HepG2 (cell line): Measurements from ENCODE around the gene SLC2A6. TPM values are rescaled to one million over a fixed set of nuclear protein-coding genes. Genes with fewer than 3 reads are reported as not detected.

ENCODE experiments used
- CREB1 ChIP-seq, 2 experiments: fragments of 450-650 bp in 1 of 2; IDR thresholded peaks; 2 replicates each; pipeline ENCODE4 v1.6.1; 2016 to 2017; ENCODE audit warnings: control low read depth in 1 of 2, mild to moderate bottlenecking in 1 of 2, missing compliant biosample characterization in 1 of 2, missing genetic modification characterization in 1 of 2
- ETV5 ChIP-seq: IDR thresholded peaks from 2 replicates; pipeline ENCODE4 v1.6.1; 2018; ENCODE audit warnings: missing biosample characterization, missing genetic modification reagents, inconsistent platforms, borderline replicate concordance
- GTF2F1 ChIP-seq: fragments of 150-350 bp; IDR thresholded peaks from 2 replicates; pipeline ENCODE4 v1.6.1; 2014; ENCODE audit warnings: low read length
- POLR2G ChIP-seq: fragments of 200-400 bp; formaldehyde crosslinking; IDR thresholded peaks from 2 replicates; pipeline ENCODE4 v1.6.1; 2018; ENCODE audit warnings: mild to moderate bottlenecking, low read depth, low read length, moderate library complexity
- RAD21 ChIP-seq: fragments of 450-650 bp; formaldehyde crosslinking; IDR thresholded peaks from 2 replicates; pipeline ENCODE4 v1.5.0; 2020; ENCODE audit warnings: mild to moderate bottlenecking
- RORA ChIP-seq: sonication (generic); formaldehyde crosslinking; IDR thresholded peaks from 2 replicates; pipeline ENCODE4 v1.5.0; 2020; ENCODE audit warnings: mild to moderate bottlenecking, missing genetic modification reagents, moderate library complexity
- SMAD3 ChIP-seq: sonication (generic); formaldehyde crosslinking; IDR thresholded peaks from 2 replicates; pipeline ENCODE4 v1.4.0; 2020; ENCODE audit warnings: missing genetic modification reagents
- SP2 ChIP-seq: sonication (generic); formaldehyde crosslinking; IDR thresholded peaks from 2 replicates; pipeline ENCODE4 v1.5.1; 2020; ENCODE audit warnings: mild to moderate bottlenecking, missing genetic modification reagents
- STAT5B ChIP-seq: sonication (generic); formaldehyde crosslinking; IDR thresholded peaks from 2 replicates; pipeline ENCODE4 v1.4.0; 2020; ENCODE audit warnings: missing genetic modification reagents
- TBP ChIP-seq: sonication (generic); formaldehyde crosslinking; IDR thresholded peaks from 2 replicates; pipeline ENCODE4 v1.5.0; 2020; ENCODE audit warnings: missing genetic modification reagents
- TEF ChIP-seq: sonication (generic); formaldehyde crosslinking; IDR thresholded peaks from 2 replicates; pipeline ENCODE4 v1.5.0; 2020; ENCODE audit warnings: missing genetic modification reagents
- YY1 ChIP-seq: IDR thresholded peaks from 2 replicates; pipeline ENCODE4 v1.6.1; 2011; ENCODE audit warnings: low read length, low read depth, moderate library complexity, mild to moderate bottlenecking; ENCODE audit not compliant: insufficient read depth, insufficient replicate concordance
- ZFP90 ChIP-seq: sonication (generic); formaldehyde crosslinking; IDR thresholded peaks from 2 replicates; pipeline ENCODE4 v1.8.0; 2022; ENCODE audit warnings: missing genetic modification reagents, mild to moderate bottlenecking, inconsistent platforms, borderline replicate concordance
- ZNF143 ChIP-seq: sonication (generic); formaldehyde crosslinking; IDR thresholded peaks from 2 replicates; pipeline ENCODE4 v1.4.0; 2020; ENCODE audit warnings: missing genetic modification reagents
- ZNF207 ChIP-seq: fragments of 450-650 bp; IDR thresholded peaks from 2 replicates; pipeline ENCODE4 v1.6.1; 2016; ENCODE audit warnings: antibody characterized with exemption, borderline replicate concordance
- ZNF329 ChIP-seq: sonication (generic); formaldehyde crosslinking; IDR thresholded peaks from 2 replicates; pipeline ENCODE4 v1.9.0; 2021; ENCODE audit warnings: low read depth, mild to moderate bottlenecking, missing genetic modification reagents
- ZNF468 ChIP-seq: sonication (generic); formaldehyde crosslinking; IDR thresholded peaks from 2 replicates; pipeline ENCODE4 v1.8.0; 2022; ENCODE audit warnings: mild to moderate bottlenecking, moderate library complexity, missing genetic modification reagents
- ZNF563 ChIP-seq: sonication (generic); formaldehyde crosslinking; IDR thresholded peaks from 2 replicates; pipeline ENCODE4 v1.8.0; 2022; ENCODE audit warnings: mild to moderate bottlenecking, moderate library complexity, missing genetic modification reagents
- ZNF773 ChIP-seq: sonication (generic); formaldehyde crosslinking; IDR thresholded peaks from 2 replicates; pipeline ENCODE4 v1.4.0; 2020; ENCODE audit warnings: missing genetic modification reagents, borderline replicate concordance
- ZNF784 ChIP-seq: sonication (generic); formaldehyde crosslinking; IDR thresholded peaks from 2 replicates; pipeline ENCODE4 v1.5.1; 2020; ENCODE audit warnings: missing genetic modification reagents, mild to moderate bottlenecking, borderline replicate concordance
- polyA plus RNA-seq, 8 experiments: library from polyadenylated mRNA; depleted of rRNA in 3 of 8; stranded (reverse) in 7 of 8; unstranded in 1 of 8; fragments of >200 nt; fragmentation: Illumina TruSeq in 4 of 8; extraction: Trizol in 4 of 8; gene quantifications; 2 replicates each; pipeline versions ENCODE4 v1.2.1 to v1.2.3, GENCODE V29; 2011 to 2016; ENCODE audit warnings: low read depth in 4 of 8, missing spikeins in 1 of 8, mixed read lengths in 1 of 8; ENCODE audit not compliant: insufficient read depth in 1 of 8
- total RNA-seq, 5 experiments: library from RNA; depleted of rRNA; stranded (reverse); fragments of >200 nt; fragmentation: Illumina TruSeq; extraction: Trizol; gene quantifications; 2 replicates each; pipeline ENCODE4 v1.2.3, GENCODE V29; 2016; ENCODE audit warnings: low read depth in 1 of 5
- TF ChIP-seq, protein P1 (sequence below): sonication (generic); formaldehyde crosslinking; IDR thresholded peaks from 2 replicates; pipeline ENCODE4 v1.5.0; 2020; ENCODE audit warnings: mild to moderate bottlenecking, low read depth, missing genetic modification reagents, borderline replicate concordance
- TF ChIP-seq, protein P2 (sequence below): sonication (generic); formaldehyde crosslinking; IDR thresholded peaks from 2 replicates; pipeline ENCODE4 v1.4.0; 2020; ENCODE audit warnings: missing genetic modification reagents
- TF ChIP-seq, protein P3 (sequence below): sonication (generic); formaldehyde crosslinking; IDR thresholded peaks from 2 replicates; pipeline ENCODE4 v1.4.0; 2020; ENCODE audit warnings: missing genetic modification reagents, borderline replicate concordance

Gene SLC2A6
- total and polyA plus RNA-seq, 2 of the 13 experiments (the other 11 are each of a cell fraction or from before 2014, with no cell fraction given), result 4.1 to 15.0 TPM

- peak; percentile 44; the same call in 1 of the 2 replicates for TF ChIP-seq ZNF468
- TF ChIP-seq RORA, result no peak
- TF ChIP-seq ZNF329, result no peak
- peak; percentile 50; the same call in 1 of the 2 replicates for TF ChIP-seq ZNF773 (CRISPR knock-in tag)
- 0 out of 2 replicates have a peak, but pooled peaks have one; percentile 34 for TF ChIP-seq TEF
- TF ChIP-seq YY1, result peak; percentile 63
- no peak for TF ChIP-seq SP2 (CRISPR knock-in tag)
- no peak for TF ChIP-seq ZNF207
- TF ChIP-seq, protein P1, sequence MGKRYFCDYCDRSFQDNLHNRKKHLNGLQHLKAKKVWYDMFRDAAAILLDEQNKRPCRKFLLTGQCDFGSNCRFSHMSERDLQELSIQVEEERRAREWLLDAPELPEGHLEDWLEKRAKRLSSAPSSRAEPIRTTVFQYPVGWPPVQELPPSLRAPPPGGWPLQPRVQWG, result no peak
- TF ChIP-seq SMAD3, result 0 out of 2 replicates have a peak, but pooled peaks have one; percentile 49
- peak; percentile 46; the same call in 1 of the 2 replicates for TF ChIP-seq ZFP90
- no peak for TF ChIP-seq STAT5B (CRISPR knock-in tag)
- peak; percentile 31; the same call in 1 of the 2 replicates for TF ChIP-seq ZNF784 (CRISPR knock-in tag)
- 0 out of 2 replicates have a peak, but pooled peaks have one; percentile 23 for TF ChIP-seq TBP (CRISPR knock-in tag)
- 0 out of 2 replicates have a peak, but pooled peaks have one; percentile 20 for TF ChIP-seq ZNF563 (CRISPR knock-in tag)
- peak; percentile 56; the same call in 1 of the 2 replicates for TF ChIP-seq RAD21 (CRISPR knock-in tag)
- TF ChIP-seq GTF2F1, result no peak
- TF ChIP-seq, protein P2, sequence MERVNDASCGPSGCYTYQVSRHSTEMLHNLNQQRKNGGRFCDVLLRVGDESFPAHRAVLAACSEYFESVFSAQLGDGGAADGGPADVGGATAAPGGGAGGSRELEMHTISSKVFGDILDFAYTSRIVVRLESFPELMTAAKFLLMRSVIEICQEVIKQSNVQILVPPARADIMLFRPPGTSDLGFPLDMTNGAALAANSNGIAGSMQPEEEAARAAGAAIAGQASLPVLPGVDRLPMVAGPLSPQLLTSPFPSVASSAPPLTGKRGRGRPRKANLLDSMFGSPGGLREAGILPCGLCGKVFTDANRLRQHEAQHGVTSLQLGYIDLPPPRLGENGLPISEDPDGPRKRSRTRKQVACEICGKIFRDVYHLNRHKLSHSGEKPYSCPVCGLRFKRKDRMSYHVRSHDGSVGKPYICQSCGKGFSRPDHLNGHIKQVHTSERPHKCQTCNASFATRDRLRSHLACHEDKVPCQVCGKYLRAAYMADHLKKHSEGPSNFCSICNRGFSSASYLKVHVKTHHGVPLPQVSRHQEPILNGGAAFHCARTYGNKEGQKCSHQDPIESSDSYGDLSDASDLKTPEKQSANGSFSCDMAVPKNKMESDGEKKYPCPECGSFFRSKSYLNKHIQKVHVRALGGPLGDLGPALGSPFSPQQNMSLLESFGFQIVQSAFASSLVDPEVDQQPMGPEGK, result peak; percentile 56; the same call in 1 of the 2 replicates
- TF ChIP-seq, protein P3, sequence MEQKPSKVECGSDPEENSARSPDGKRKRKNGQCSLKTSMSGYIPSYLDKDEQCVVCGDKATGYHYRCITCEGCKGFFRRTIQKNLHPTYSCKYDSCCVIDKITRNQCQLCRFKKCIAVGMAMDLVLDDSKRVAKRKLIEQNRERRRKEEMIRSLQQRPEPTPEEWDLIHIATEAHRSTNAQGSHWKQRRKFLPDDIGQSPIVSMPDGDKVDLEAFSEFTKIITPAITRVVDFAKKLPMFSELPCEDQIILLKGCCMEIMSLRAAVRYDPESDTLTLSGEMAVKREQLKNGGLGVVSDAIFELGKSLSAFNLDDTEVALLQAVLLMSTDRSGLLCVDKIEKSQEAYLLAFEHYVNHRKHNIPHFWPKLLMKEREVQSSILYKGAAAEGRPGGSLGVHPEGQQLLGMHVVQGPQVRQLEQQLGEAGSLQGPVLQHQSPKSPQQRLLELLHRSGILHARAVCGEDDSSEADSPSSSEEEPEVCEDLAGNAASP (CRISPR knock-in tag), result peak; percentile 52; the same call in 1 of the 2 replicates
- peak; percentile 54; the same call in 1 of the 2 replicates for TF ChIP-seq CREB1 (IDR thresholded peaks at IDR 0.05)
- no peak for TF ChIP-seq CREB1 (CRISPR knock-in tag; IDR thresholded peaks at IDR 0.05)
- no peak for TF ChIP-seq ETV5 (CRISPR knock-in tag)
- TF ChIP-seq ZNF143 (CRISPR knock-in tag), result peak; percentile 89
- peak; percentile 76 for TF ChIP-seq POLR2G
Measured at GRCh38 chr9:133459476-133460404, 19.2 kb downstream of the SLC2A6 start, which contains the start of gene CACFD1 (continued).
